Measurements from ENCODE around the gene APOBEC3G.

GRCh38 chr22:39095971-39096370 lies 18.9 kb downstream of the APOBEC3G start:
- TF ChIP-seq CTCF (IDR thresholded peaks at IDR 0.05; ENCODE audit: low read length): no peak
- TF ChIP-seq EZH2 (IDR thresholded peaks at IDR 0.05; ENCODE audit: borderline replicate concordance, low read length): no peak
